Renal pelvis (tissue), 4 donors: ENCODE data around the gene PIP5K1B. TPM values are rescaled to one million over a fixed set of nuclear protein-coding genes. Genes with fewer than 3 reads are reported as not detected.
A peak's percentile ranks its signal among the peaks of the same experiment; 100 is the strongest.

Experiments
- DNase-seq: peaks from one replicate; pipeline ENCODE4 v3.0.0-alpha.2; 2013
- polyA plus RNA-seq, 3 donors: library from polyadenylated mRNA; unstranded; fragments of 120-200 nt; gene quantifications; one replicate each; pipeline ENCODE4 v1.2.1, GENCODE V29; 2013; ENCODE audit not compliant: insufficient read length in 3 of 3

The PIP5K1B gene
- polyA plus RNA-seq, 3 donors, result 6.0 to 6.4 (median 6.3) TPM

DNA sequence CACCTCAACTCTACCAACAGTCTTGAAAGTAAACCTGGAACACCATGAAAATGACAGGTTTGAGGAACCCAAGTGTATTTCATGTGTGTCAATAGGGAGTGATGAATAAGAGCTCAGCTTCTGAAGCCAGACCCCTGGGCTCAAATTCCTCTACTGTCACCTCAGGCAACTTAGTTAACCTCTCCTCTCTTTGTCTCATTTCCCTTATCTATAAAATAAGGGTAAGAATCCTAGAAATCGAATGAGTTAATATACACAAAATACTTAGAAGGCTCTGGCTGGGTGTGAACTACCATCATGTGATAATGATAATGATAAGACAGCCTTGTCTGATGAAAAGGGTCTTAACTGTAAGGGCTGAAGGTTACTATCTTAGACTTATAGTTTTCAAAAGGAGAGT, 66.3 kb downstream of the PIP5K1B start:
- DNase-seq, result no peak

DNA sequence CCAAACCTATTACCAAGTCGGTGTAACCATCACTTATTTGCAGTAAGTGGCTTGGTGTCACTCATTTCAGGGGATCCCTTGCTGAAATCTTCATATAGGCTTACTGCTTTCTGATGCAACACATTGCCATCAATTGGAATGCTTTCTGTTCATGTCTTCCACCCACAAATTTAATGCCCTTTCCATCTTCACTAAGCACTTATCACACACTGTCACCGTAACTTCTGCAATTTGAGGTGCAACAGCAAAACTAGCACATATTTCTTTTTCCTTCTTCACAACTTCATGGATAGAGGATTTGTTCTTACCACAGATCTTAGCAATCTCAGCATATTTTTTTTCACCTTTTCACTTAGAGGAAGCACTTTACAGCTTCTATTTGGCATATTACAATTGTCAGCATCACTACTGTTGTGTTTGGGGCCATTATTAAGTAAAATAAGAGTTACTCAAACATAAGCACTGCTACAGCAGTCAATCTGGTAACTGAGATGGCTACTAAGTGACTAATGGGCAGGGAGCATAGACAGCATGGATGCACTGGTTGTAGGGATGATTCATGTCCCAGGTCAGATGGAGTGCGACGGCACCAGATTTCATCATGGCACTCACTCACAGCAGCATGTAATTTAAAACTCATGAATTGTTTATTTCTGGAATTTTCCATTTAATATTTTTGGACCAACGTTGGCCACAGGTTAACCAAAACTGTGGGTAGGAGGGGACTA, 70.1 kb downstream of the PIP5K1B start:
- no peak for DNase-seq

- no peak for DNase-seq
These were observed 72.2 kb downstream of the PIP5K1B start for GRCh38 chr9:68777070-68777763.

GRCh38 chr9:68778635-68779034, 73.6 kb downstream of the PIP5K1B start:
- no peak for DNase-seq

DNA sequence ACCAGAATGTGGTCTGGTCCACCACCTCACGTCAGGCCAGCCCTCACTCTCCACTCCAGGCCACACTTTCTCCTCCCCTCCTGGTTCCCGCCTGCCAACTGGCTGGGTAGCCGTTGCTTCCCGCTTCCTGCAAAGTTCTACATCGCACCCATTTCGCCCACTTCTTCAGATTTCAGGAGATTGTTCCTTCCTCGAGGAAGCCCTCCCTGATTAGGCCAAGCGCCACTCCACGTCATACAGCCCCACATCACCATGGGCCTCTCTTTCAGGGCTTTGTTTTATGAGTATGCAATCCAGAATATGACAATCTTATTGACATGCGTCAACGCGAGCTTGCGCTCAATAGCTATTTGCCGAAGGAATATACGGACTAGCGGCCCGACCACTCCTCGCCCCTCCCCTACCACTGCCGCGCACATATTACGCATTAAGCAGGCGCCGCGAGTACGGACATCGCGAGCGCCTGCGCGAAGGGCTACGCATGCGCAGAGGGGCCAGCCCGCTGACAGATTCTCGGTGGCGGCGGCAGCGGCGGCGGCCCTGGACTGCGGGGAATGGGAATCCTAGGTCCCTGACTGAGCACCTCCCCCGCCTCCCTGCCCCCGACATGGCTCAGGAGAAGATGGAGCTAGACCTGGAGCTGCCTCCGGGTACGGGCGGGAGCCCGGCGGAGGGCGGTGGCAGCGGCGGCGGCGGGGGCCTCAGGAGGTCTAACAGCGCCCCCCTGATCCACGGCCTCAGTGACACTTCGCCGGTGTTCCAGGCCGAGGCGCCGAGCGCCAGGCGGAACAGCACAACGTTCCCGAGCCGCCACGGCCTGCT, 74.7 kb downstream of the PIP5K1B start:
- DNase-seq, result peak; percentile 95

DNA sequence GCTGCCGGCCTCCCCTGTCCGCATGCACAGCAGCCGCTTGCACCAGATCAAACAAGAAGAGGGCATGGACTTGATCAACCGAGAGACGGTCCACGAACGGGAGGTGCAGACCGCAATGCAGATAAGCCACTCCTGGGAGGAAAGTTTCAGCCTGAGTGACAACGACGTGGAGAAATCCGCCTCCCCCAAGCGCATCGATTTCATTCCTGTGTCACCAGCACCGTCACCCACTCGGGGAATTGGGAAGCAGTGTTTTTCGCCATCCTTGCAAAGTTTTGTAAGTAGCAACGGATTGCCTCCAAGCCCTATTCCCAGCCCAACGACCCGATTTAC, 75.3 kb downstream of the PIP5K1B start:
- no peak for DNase-seq

GRCh38 chr9:68780720-68781119, 75.7 kb downstream of the PIP5K1B start:
- no peak for DNase-seq

DNA sequence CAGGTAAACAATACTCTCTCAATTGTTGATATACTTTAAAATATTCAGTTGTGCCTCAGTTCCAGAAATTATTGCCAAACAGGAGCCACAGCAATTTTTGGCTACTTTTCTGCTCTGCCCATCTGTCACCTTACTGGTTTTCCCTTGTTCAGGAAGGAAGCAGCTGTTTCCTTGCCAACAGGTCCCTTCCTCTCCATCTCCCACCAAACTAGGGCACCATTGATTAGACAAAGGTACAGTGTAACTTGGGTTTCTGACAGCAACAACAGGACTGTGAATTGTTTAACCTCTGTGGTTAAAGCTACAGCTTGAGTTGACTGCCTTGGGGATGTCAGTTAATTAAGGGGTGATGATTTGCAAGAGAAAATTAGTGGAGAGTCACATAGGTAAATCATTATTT, 76.9 kb downstream of the PIP5K1B start:
- DNase-seq, result no peak

DNA sequence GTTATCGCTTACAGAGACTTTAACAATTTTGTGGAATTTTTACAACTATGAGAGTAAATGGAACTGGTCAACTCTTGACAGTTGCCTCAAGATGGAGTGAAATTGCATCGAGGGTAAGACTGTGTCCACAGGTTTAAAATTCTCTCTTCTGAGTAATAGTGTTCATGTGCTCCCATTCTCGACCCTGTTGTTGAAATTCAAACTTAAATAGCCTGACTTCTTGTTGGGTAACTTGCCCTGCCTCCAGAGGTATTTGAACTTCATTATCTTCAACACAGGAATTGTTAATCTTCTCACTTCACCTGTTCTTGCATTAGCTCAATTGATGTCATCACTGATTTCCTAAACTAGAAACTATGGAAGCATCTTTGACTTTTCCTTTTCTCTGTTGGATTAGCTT, 77.5 kb downstream of the PIP5K1B start:
- no peak for DNase-seq

- DNase-seq, result no peak
These were observed 80.9 kb downstream of the PIP5K1B start for GRCh38 chr9:68785965-68786364.

GRCh38 chr9:68791169-68791568, 86.1 kb downstream of the PIP5K1B start:
- no peak for DNase-seq

DNA sequence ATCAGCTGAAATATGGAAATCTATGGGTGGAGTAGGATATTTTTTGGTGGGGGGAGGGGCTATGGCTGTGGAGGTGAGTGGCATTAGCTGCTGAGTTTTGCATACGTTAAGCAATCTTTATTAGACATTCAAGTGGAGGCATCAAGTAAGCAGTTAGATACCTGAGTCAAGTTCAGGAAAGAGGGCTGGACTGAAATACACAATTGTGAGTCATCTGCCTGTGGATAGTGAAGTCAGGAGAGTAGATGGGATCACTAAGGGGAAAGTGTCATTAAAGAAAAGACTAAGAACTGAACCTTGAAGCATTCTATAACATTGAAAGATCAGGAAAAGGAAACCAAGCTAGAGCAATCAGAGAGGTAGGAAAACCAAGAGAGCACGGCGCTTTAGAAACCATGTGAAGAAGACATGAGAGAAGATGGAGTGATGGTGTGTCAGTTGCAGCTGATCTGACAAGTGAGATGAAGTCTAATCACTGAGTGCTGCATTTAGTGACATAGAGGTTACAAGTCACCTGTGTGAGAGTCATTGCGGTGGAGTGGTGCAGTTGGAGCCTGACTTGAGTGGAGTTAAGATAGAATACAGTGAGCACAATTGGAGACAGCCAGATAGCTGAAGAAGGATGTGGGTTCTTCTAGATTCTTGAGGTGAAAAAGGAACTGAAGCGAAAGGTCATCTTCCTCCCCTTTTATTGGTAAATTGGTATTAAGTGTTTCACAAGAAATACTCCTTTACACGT, 88.7 kb downstream of the PIP5K1B start:
- no peak for DNase-seq

- DNase-seq, result no peak
These were observed 89.9 kb downstream of the PIP5K1B start for GRCh38 chr9:68794898-68795297.

DNA sequence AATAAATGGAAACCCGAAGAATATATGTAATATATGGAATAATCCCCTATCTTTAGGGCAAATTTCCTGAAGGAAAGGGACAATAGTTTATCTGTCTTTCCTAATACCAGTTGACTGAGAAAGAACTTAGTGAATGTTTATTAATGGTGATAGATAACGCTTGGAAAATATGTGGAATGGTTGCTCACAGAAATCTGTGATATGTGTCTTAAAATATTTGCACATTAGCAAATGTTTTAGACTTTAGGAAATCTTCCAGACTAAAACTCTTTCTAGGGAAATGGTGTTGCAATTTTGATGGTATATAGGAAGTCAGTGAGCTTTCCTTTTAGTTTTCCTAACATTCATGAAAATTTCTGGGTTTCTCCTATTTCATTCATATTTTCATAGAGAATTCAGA, 90.4 kb downstream of the PIP5K1B start:
- DNase-seq, result no peak

- no peak for DNase-seq
These were observed 92.1 kb downstream of the PIP5K1B start for GRCh38 chr9:68797116-68797515.

DNA sequence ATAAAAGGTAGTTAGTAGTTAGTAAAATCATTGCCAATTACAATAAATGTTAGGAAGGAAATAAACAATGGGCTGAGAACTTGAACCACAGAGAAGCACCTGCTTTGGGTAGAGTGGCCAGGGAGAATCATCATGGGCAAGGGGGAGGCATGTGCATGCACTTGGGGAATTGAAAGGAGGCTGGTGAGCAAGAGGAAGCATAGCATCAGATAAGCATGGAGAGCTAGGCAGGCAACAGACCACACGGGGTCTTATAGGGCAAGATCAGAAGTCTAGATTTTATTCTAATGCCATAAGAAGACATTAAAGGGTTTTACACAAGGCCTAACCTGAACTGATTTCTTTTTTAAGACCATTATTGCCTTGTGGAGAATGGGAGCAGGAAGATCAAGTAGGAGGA, 93.4 kb downstream of the PIP5K1B start:
- no peak for DNase-seq

DNA sequence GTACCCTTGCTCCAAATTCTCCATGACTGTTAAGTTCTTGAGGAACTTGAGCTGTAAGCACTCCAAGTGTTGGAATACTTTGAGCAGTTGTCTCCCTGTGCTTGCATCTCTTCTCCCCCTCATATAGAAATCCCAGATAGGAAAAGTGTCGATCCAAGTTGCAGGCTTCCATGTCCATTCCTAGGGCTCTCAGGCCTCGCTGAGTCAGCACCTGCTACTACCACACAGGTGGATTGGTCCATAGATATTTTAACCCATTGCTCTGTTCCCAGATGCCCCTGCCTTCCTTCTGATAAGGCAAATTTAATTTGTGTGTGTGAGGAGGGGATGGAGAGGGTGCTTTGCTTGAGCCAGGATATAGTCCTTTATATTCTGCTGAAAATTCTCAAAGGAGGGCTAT, 95.8 kb downstream of the PIP5K1B start:
- DNase-seq, result no peak

DNA sequence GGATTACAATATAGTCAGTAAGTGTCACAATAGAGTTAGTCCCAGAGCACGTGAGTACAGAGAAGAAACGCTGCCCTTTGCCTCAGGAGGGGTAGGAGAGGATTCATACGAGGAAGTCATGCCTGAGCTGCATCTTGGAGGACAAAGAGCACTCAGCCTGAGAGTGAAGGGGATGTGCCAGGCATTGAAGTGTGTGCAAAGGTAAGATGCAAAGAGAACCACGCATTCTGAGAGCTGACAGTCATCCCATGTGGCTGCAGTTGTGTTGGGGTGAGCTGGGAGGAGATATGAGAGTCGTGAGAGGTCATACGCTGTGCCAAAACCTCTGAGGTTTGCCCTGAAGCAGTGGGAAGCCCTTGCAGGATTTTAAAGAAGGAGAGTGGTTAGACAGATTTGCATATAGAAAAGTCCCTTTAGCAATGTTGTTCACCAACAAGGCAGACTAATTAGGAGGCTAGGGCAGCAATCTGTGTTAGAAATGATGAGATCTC, 97.5 kb downstream of the PIP5K1B start:
- DNase-seq, result no peak

- DNase-seq, result no peak
These were observed 100.2 kb downstream of the PIP5K1B start for GRCh38 chr9:68804911-68805889.

GRCh38 chr9:68805890-68806517, 101.0 kb downstream of the PIP5K1B start:
- no peak for DNase-seq
